Measurements from ENCODE around the gene TNS1. TPM values are rescaled to one million over a fixed set of nuclear protein-coding genes. Genes with fewer than 3 reads are reported as not detected.

The TNS1 gene
- total RNA-seq, 1 donor from 2014 or later = 1,334 TPM

DNA sequence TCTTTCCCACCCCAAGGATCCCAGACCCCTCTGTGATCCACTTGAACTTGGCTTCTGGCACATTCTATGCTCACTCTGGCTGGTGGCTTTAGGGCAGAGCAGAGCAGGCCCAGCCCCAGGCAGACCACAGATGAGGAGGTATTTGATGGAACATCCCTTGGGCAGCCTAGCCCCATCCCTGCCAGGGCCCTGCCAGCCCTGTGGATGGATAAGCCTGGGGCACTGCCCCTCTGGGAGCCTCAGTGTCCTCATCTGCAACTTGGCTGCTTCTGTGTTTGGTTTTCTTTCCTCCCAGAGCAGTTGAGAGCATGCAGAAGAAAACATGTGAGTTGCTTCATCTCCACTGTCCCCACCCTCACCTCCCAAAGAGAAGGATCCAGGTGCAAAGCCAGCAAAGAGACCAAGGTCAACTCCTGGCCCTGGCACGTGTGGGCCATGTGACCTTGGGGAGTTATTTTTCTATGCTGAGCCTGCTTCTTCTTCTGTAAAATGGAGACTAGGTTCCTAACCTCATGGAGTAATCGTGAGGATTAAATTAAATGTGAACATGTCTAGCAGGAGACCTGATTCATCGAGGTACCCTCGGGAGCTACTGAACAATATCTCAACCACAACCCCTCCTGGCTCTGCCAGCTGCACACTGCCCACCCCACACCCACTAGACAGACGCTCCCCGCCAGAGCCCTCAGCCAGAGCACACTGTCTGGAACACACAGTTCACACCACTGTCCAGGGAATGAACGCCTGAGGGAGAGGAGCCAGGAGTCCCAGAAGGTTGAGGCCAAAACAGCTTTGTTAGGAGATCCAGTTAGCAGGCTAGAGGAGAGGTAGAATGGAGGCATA is 14.6 kb upstream of the TNS1 start:
- intact Hi-C loops (cut with DNase I) = no loop called here
- Histone ChIP-seq H3K27ac (peak overlapping the region; percentile 77 to 91), H3K36me3 (no peaks in the 10 kb centered on the region), H3K27me3 (no peaks in the 10 kb centered on the region), H3K4me1 (peaks cover 30 to 60% of the 10 kb centered on the region in 2 donors), H3K9me3 (no peaks in the 10 kb centered on the region), H3K4me3 (no peak overlapping the region)
- DNase-seq (ENCODE audit: low spot score in 2 of 2) = peak; percentile 55 to 86
- TF ChIP-seq, protein P1, sequence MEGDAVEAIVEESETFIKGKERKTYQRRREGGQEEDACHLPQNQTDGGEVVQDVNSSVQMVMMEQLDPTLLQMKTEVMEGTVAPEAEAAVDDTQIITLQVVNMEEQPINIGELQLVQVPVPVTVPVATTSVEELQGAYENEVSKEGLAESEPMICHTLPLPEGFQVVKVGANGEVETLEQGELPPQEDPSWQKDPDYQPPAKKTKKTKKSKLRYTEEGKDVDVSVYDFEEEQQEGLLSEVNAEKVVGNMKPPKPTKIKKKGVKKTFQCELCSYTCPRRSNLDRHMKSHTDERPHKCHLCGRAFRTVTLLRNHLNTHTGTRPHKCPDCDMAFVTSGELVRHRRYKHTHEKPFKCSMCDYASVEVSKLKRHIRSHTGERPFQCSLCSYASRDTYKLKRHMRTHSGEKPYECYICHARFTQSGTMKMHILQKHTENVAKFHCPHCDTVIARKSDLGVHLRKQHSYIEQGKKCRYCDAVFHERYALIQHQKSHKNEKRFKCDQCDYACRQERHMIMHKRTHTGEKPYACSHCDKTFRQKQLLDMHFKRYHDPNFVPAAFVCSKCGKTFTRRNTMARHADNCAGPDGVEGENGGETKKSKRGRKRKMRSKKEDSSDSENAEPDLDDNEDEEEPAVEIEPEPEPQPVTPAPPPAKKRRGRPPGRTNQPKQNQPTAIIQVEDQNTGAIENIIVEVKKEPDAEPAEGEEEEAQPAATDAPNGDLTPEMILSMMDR (IDR thresholded peaks at IDR 0.05) = no peak

- Histone ChIP-seq H3K27ac (peak overlapping the region; percentile 77 to 91), H3K4me3 (no peak overlapping the region), H3K36me3 (no peaks in the 10 kb centered on the region), H3K27me3 (no peaks in the 10 kb centered on the region), H3K9me3 (no peaks in the 10 kb centered on the region), H3K4me1 (peaks cover 27 to 54% of the 10 kb centered on the region in 2 donors)
- TF ChIP-seq, protein P1 (IDR thresholded peaks at IDR 0.05) = no peak
- intact Hi-C loops (cut with DNase I) = no loop called here
- no peak for DNase-seq (ENCODE audit: low spot score in 2 of 2)
These were observed 14.0 kb upstream of the TNS1 start for GRCh38 chr2:218016810-218017209.

GRCh38 chr2:218015586-218016521 is 13.1 kb upstream of the TNS1 start:
- Histone ChIP-seq H3K9me3 (no peaks in the 10 kb centered on the region), H3K4me3 (no peak overlapping the region), H3K4me1 (peaks cover 25 to 45% of the 10 kb centered on the region in 2 donors), H3K27ac (peak overlapping the region; percentile 77 to 91), H3K36me3 (no peaks in the 10 kb centered on the region), H3K27me3 (no peaks in the 10 kb centered on the region)
- no peak for DNase-seq (ENCODE audit: low spot score in 2 of 2)
- intact Hi-C loops (cut with DNase I) = no loop called here
- TF ChIP-seq, protein P1 (IDR thresholded peaks at IDR 0.05) = no peak

GRCh38 chr2:218014706-218015585 is 12.2 kb upstream of the TNS1 start:
- Histone ChIP-seq H3K4me1 (peaks cover 22 to 46% of the 10 kb centered on the region in 2 donors), H3K4me3 (no peak overlapping the region), H3K27me3 (no peaks in the 10 kb centered on the region), H3K9me3 (no peaks in the 10 kb centered on the region), H3K36me3 (no peaks in the 10 kb centered on the region), H3K27ac (peak overlapping the region; percentile 77 to 91)
- TF ChIP-seq, protein P1 (IDR thresholded peaks at IDR 0.05) = no peak
- no peak for DNase-seq (ENCODE audit: low spot score in 2 of 2)
- intact Hi-C loops (cut with DNase I) = no loop called here

GRCh38 chr2:218013289-218013688 is 10.5 kb upstream of the TNS1 start:
- intact Hi-C loops (cut with DNase I) = no loop called here
- H3K27me3 ChIP-seq = no peaks in the 10 kb centered on the region
- peaks cover 18 to 47% of the 10 kb centered on the region in 2 donors for H3K4me1 ChIP-seq
- no peak overlapping the region for H3K4me3 ChIP-seq
- DNase-seq (ENCODE audit: low spot score in 2 of 2) = no peak
- H3K9me3 ChIP-seq = no peaks in the 10 kb centered on the region
- no peak overlapping the region for H3K27ac ChIP-seq
- TF ChIP-seq, protein P1 (IDR thresholded peaks at IDR 0.05) = no peak
- H3K36me3 ChIP-seq = no peaks in the 10 kb centered on the region

Data from ascending aorta (tissue), 2 donors.